Measurements from ENCODE around the gene KRTAP19-3.
"Not testable (repeated sequence)": the region's sequence is repeated elsewhere in the genome, so short reads cannot be mapped to it uniquely, and the experiment has no call there.

Gene KRTAP19-3

DNA sequence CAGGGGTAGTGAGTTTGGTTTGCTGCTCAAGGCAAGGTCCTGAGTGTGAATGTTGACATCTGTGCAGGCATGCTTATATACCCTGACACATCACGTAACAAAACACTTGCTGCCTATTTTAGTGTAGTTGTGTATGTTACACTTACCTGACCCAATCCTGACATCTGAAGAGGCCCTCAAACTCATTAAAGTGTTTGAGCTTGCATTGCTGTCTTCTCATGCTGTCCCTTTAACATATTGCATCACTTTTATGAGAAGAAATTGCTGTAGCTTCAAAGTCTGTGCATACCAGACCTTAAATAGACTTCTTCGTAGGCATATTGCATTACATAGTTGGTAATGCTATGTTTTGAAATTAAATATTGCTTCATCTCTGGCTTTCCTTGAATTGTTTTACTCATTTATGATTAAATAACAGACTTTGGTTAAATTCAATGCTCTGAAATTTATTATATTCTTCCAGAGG, at the start of gene KRTAP19-3:
Gene KRTAP19-3 (minus strand): TSS at position 51 of the 466 bp plus-strand sequence. CDS start 56 bp downstream, outside the sequence.
- Histone ChIP-seq H3K36me3 (replicated peaks) (no peaks in the 10 kb centered on the region), H3K27me3 (replicated peaks) (no peaks in the 10 kb centered on the region), H3K4me3 (ENCODE audit: low read depth, low read length) (no peak within 1 kb of the TSS), H3K27ac (no peak within 1 kb of the TSS)
- DNase-seq: no peak
- TF ChIP-seq, protein P1, sequence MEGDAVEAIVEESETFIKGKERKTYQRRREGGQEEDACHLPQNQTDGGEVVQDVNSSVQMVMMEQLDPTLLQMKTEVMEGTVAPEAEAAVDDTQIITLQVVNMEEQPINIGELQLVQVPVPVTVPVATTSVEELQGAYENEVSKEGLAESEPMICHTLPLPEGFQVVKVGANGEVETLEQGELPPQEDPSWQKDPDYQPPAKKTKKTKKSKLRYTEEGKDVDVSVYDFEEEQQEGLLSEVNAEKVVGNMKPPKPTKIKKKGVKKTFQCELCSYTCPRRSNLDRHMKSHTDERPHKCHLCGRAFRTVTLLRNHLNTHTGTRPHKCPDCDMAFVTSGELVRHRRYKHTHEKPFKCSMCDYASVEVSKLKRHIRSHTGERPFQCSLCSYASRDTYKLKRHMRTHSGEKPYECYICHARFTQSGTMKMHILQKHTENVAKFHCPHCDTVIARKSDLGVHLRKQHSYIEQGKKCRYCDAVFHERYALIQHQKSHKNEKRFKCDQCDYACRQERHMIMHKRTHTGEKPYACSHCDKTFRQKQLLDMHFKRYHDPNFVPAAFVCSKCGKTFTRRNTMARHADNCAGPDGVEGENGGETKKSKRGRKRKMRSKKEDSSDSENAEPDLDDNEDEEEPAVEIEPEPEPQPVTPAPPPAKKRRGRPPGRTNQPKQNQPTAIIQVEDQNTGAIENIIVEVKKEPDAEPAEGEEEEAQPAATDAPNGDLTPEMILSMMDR (IDR thresholded peaks at IDR 0.05; ENCODE audit: low read depth, low read length, missing control alignments): no peak
- in situ Hi-C loops (cut with HindIII; ENCODE audit: low pct_ligation_motif_present, low sequenced_read_pairs): no loop called here

DNA sequence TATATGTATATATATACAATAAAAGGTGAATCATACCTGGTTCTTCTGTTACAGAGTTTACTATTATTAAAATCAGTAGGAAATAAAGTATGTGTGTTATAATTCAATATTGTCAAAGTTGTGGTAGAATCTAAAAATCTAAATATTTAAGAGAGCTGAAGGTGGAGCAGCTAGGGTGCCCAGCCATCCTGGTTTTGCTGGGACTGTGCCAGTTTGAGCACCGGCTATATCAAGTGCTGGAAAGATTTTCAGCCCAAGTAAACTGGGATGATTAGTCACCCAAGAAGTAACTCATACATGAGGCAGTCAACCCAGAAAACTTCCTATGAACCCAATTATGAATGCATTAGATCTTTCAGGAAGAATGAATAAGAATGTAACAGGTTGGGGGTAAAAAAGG, 27.1 kb upstream of the KRTAP19-3 start:
- Histone ChIP-seq H3K27me3 (replicated peaks) (no peaks in the 10 kb centered on the region), H3K27ac (no peak overlapping the region), H3K36me3 (replicated peaks) (no peaks in the 10 kb centered on the region), H3K4me3 (ENCODE audit: low read depth, low read length) (no peak overlapping the region)
- no peak for DNase-seq
- in situ Hi-C loops (cut with HindIII; ENCODE audit: low pct_ligation_motif_present, low sequenced_read_pairs): no loop called here
- TF ChIP-seq, protein P1 (IDR thresholded peaks at IDR 0.05; ENCODE audit: low read depth, low read length, missing control alignments): no peak

DNA sequence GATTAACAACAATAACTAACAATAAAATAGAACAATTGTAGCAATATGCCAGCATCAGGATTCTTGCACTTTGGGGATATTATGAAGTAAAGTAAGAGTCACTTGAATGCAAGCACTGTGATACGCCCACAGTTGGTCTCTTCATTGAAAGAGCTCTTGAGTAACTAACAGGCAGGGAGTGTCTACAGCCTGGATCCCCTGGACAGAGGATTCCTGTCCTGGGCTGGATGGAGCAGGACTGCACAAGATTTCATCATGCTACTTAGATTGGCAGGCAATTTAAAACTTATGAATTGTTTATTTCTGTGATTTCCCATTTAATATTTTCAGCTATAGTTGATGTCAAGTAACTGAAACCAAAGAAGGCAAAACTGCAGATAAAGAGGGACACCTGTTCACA, 23.9 kb upstream of the KRTAP19-3 start:
- Histone ChIP-seq H3K36me3 (replicated peaks) (no peaks in the 10 kb centered on the region), H3K27ac (no peak overlapping the region), H3K4me3 (ENCODE audit: low read depth, low read length) (no peak overlapping the region), H3K27me3 (replicated peaks) (no peaks in the 10 kb centered on the region)
- DNase-seq: no peak
- in situ Hi-C loops (cut with HindIII; ENCODE audit: low pct_ligation_motif_present, low sequenced_read_pairs): no loop called here
- TF ChIP-seq, protein P1 (IDR thresholded peaks at IDR 0.05; ENCODE audit: low read depth, low read length, missing control alignments): no peak

DNA sequence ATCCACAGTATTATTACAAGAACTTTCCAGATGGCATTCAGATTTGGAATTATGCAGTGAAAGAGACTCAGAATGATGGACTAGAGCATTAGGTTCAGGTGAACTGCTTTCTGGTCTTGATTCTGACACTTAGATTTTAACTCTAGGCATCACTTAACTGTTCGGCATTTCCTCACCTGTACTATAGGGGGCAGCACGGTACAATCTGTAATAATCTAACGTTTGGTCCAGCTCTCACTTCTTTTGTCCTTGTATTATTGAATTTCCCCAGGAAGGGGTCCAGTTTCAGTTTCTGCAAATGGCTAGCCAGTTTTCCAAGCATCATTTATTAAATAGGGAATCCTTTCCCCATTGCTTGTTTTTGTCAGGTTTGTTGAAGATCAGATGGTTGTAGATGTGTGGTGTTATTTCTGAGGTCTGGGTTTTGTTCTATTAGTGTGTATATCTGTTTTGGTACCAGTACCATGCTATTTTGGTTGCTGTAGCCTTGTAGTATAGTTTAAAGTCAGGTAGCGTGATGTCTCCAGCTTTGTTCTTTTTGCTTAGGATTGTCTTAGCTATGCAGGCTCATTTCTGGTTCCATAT, 13.9 kb upstream of the KRTAP19-3 start:
- H3K36me3 ChIP-seq (replicated peaks); DNase-seq; in situ Hi-C loops (cut with HindIII; ENCODE audit: low pct_ligation_motif_present, low sequenced_read_pairs); H3K27ac ChIP-seq; H3K4me3 ChIP-seq (ENCODE audit: low read depth, low read length); H3K27me3 ChIP-seq (replicated peaks): not testable (repeated sequence)
- TF ChIP-seq, protein P1 (IDR thresholded peaks at IDR 0.05; ENCODE audit: low read depth, low read length, missing control alignments): peak; percentile 11

DNA sequence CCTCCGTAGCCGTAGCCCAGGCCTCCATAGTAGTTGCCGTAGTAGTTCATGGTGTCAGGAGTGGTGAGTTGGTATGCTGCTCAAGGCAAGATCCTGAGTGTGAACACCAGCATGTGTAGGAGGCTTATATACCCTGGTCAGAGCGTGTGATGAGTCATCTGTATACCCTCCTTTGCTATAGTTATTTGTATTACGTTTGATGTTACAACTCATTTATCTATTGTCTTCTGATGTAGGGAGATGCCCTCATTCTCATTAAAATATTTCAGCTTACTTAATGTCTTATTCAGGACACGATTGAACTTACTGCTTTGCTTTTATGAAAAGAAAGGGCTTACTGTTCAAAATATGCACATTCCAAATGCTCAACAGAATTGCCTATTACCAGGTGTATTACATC, 10.2 kb upstream of the KRTAP19-3 start, which contains the start of gene KRTAP19-5:
Gene KRTAP19-5 (minus strand): TSS at position 101 of the 400 bp plus-strand sequence. CDS start 51 bp downstream, at position 50.
- no peaks in the 10 kb centered on the region for H3K36me3 ChIP-seq (replicated peaks)
- H3K27ac ChIP-seq: no peak within 1 kb of the TSS
- DNase-seq: no peak
- in situ Hi-C loops (cut with HindIII; ENCODE audit: low pct_ligation_motif_present, low sequenced_read_pairs): no loop called here
- H3K4me3 ChIP-seq (ENCODE audit: low read depth, low read length): no peak within 1 kb of the TSS
- TF ChIP-seq, protein P1 (IDR thresholded peaks at IDR 0.05; ENCODE audit: low read depth, low read length, missing control alignments): no peak
- no peaks in the 10 kb centered on the region for H3K27me3 ChIP-seq (replicated peaks)

DNA sequence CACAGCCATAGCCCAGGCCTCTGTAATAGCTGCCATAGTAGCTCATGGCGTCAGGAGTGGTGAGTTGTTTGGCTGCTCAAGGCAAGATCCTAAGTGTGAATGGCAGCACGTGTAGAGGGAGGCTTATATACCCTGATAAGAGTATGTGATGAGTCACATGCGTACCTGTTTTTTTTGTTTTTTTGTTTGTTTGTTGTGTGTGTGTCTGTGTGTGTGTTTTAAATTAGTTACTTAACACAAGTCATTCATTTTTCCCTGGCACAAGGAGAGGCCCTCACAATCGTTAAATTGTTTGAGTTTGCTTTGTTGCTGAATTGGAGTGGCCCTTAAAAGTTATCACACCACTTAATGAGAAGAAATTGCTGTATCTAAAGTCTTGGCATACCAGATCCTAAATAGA, 5.3 kb upstream of the KRTAP19-3 start, which contains the start of gene KRTAP19-4:
Gene KRTAP19-4 (minus strand): TSS at position 101 of the 400 bp plus-strand sequence. CDS start 55 bp downstream, at position 46.
- TF ChIP-seq, protein P1 (IDR thresholded peaks at IDR 0.05; ENCODE audit: low read depth, low read length, missing control alignments): no peak
- Histone ChIP-seq H3K4me3 (ENCODE audit: low read depth, low read length) (no peak within 1 kb of the TSS), H3K36me3 (replicated peaks) (no peaks in the 10 kb centered on the region), H3K27ac (no peak within 1 kb of the TSS), H3K27me3 (replicated peaks) (no peaks in the 10 kb centered on the region)
- DNase-seq: no peak
- in situ Hi-C loops (cut with HindIII; ENCODE audit: low pct_ligation_motif_present, low sequenced_read_pairs): no loop called here

Measured in brain microvascular endothelial cell (primary cell).